ENCODE results near the gene MGME1. TPM values are rescaled to one million over a fixed set of nuclear protein-coding genes. Genes with fewer than 3 reads are reported as not detected.

Gene MGME1
- total and polyA plus RNA-seq, 8 donors: 13.3 to 41.4 (median 35.4) TPM

DNA sequence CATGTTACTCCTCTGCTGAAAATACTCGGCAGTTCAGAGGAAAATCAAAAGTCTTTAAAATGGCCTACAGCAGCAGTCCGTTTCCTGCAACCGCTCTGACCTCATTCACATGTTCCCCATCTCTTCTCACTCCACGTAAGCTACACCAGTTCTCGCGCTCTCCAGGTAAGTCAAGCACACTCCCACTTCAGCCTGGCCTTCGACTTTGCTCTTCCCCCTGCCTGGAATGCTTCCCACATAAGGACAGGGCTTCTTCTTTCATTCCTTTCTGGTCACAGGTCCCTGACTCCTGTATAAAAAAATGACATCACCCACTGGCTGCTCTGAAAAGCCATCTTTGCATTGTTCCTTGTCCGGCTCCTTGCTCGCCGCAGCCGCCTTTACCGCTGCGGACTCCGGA, 42.7 kb downstream of the MGME1 start:
- TF ChIP-seq, protein P1, sequence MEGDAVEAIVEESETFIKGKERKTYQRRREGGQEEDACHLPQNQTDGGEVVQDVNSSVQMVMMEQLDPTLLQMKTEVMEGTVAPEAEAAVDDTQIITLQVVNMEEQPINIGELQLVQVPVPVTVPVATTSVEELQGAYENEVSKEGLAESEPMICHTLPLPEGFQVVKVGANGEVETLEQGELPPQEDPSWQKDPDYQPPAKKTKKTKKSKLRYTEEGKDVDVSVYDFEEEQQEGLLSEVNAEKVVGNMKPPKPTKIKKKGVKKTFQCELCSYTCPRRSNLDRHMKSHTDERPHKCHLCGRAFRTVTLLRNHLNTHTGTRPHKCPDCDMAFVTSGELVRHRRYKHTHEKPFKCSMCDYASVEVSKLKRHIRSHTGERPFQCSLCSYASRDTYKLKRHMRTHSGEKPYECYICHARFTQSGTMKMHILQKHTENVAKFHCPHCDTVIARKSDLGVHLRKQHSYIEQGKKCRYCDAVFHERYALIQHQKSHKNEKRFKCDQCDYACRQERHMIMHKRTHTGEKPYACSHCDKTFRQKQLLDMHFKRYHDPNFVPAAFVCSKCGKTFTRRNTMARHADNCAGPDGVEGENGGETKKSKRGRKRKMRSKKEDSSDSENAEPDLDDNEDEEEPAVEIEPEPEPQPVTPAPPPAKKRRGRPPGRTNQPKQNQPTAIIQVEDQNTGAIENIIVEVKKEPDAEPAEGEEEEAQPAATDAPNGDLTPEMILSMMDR (IDR thresholded peaks at IDR 0.05): no peak
- Histone ChIP-seq H3K4me3 (no peak overlapping the region), H3K4me1 (peaks cover 0 to 5% of the 10 kb centered on the region in 2 donors), H3K9me3 (no peaks in the 10 kb centered on the region), H3K27ac (no peak overlapping the region), H3K36me3 (no peaks in the 10 kb centered on the region), H3K27me3 (no peaks in the 10 kb centered on the region)
- DNase-seq (no peak), ATAC-seq (no peak)
- intact Hi-C loops (cut with DNase I): no loop called here

DNA sequence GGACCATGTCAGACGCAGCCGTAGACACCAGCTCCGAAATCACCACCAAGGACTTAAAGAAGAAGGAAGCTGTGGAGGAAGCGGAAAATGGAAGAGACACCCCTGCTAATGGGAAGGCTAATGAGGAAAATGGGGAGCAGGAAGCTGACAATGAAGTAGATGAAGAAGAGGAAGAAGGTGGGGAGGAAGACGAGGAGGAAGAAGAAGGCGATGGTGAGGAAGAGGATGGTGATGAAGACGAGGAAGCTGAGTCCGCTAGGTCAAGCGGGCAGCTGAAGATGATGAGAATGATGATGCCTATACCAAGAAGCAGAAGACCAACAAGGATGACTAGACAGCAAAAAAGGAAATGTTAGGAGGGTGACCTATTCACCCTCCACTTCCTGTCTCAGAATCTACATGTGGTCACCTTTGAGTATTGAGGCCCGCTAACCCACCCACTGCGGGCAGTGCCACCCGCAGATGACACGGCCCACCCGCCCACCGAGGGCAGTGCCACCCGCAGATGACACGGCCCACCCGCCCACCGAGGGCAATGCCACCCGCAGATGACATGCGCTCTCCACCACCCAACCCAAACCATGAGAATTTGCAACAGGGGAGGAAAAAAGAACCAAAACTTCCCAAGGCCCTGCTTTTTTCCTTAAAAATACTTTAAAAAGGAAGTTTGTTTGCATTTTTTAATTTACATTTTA, 43.3 kb downstream of the MGME1 start:
- ATAC-seq (no peak), DNase-seq (no peak)
- no peaks in the 10 kb centered on the region for H3K9me3 ChIP-seq
- TF ChIP-seq, protein P1 (IDR thresholded peaks at IDR 0.05): no peak
- peaks cover 0 to 5% of the 10 kb centered on the region in 2 donors for H3K4me1 ChIP-seq
- no peak overlapping the region for H3K4me3 ChIP-seq
- intact Hi-C loops (cut with DNase I): no loop called here
- no peak overlapping the region for H3K27ac ChIP-seq
- no peaks in the 10 kb centered on the region for H3K36me3 ChIP-seq
- H3K27me3 ChIP-seq: no peaks in the 10 kb centered on the region

DNA sequence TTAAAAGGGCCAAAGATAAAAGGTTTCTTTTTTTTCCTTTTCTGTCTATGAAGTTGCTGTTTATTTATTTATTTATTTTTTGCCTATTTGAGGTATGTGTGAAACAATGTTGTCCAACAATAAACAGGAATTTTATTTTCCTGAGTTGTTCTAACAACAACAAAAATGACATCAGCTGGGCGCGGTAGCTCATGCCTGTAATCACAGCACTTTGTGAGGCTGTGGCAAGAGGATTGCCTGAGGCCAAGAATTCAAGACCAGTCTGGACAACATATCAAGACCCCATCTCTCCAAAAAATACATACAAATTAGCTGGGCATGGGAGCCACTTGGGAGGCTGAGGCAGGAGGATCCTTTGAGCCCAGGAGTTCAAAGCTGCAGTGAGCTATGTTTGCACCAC, 44.1 kb downstream of the MGME1 start:
- DNase-seq (no peak), ATAC-seq (no peak)
- intact Hi-C loops (cut with DNase I): no loop called here
- Histone ChIP-seq H3K4me3 (no peak overlapping the region), H3K27me3 (no peaks in the 10 kb centered on the region), H3K9me3 (no peaks in the 10 kb centered on the region), H3K27ac (no peak overlapping the region), H3K36me3 (no peaks in the 10 kb centered on the region), H3K4me1 (no peaks in the 10 kb centered on the region)
- TF ChIP-seq, protein P1 (IDR thresholded peaks at IDR 0.05): no peak

DNA sequence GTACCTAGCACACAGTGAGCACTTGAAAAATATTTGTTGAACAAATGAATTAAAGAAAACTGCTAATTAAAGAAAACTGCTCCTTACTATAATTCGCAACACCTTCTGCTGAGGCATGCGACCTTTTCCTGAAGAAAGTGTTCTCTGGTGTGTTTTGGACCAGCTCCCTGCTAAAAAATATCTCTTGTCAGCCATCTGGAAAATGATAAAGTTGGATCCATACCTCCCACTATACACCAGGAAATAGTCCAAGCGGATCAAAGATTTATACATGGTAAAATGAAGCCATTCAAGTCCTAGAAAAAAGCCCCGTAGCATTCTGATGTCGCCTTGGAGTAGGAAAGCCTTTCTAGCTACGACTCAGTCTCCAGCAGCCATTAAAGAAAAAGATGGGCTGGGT, 45.6 kb downstream of the MGME1 start:
- intact Hi-C loops (cut with DNase I): no loop called here
- ATAC-seq (no peak), DNase-seq (no peak)
- Histone ChIP-seq H3K9me3 (no peaks in the 10 kb centered on the region), H3K27ac (no peak overlapping the region), H3K4me3 (no peak overlapping the region), H3K36me3 (no peaks in the 10 kb centered on the region), H3K27me3 (no peaks in the 10 kb centered on the region), H3K4me1 (no peaks in the 10 kb centered on the region)
- TF ChIP-seq, protein P1 (IDR thresholded peaks at IDR 0.05): no peak

DNA sequence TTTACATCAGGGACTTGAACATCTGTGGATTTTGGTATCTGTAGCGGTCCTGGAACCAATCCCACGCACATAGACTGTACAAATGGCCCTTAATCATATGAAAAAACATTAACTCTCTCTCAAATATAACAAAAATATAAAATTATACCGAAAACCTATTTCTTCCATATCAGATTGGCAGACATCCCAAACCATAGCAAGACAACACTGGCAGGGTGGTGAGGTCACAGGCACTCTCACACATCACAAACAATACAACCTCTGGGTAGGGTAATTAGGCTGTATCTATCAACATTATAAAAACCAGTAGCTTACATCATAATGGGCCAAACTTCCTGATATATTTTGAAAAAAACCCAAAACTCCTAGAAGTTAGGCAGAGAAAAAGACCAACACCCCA, 48.0 kb downstream of the MGME1 start:
- Histone ChIP-seq H3K27me3 (no peaks in the 10 kb centered on the region), H3K4me3 (no peak overlapping the region), H3K27ac (no peak overlapping the region), H3K9me3 (no peaks in the 10 kb centered on the region), H3K36me3 (no peaks in the 10 kb centered on the region), H3K4me1 (no peaks in the 10 kb centered on the region)
- no peak for DNase-seq
- no peak for ATAC-seq
- TF ChIP-seq, protein P1 (IDR thresholded peaks at IDR 0.05): no peak
- intact Hi-C loops (cut with DNase I): no loop called here

All from left lung (tissue), 10 donors.